H9 (cell line): ENCODE results near the gene HUNK. TPM values are rescaled to one million over a fixed set of nuclear protein-coding genes. Genes with fewer than 3 reads are reported as not detected.
A peak's percentile ranks its signal among the peaks of the same experiment; 100 is the strongest.

Experiments used
- DNase-seq: peaks from one replicate; pipeline ENCODE4 v3.0.0-alpha.2; 2017
- H2AFZ ChIP-seq: one replicate; pipeline ENCODE4 v1.6.1; 2013; ENCODE audit warnings: mild to moderate bottlenecking, low read length, control low read depth, moderate library complexity
- H2AK5ac ChIP-seq: 2 replicates; pipeline ENCODE4 v1.6.1; 2013; ENCODE audit warnings: low read length, control low read depth, mixed read lengths; ENCODE audit not compliant: insufficient read length
- H2BK120ac ChIP-seq: one replicate; pipeline ENCODE4 v1.6.1; 2013; ENCODE audit warnings: low read depth, mild to moderate bottlenecking, low read length, control low read depth, inconsistent platforms; ENCODE audit not compliant: poor library complexity, severe bottlenecking
- H2BK12ac ChIP-seq: 2 replicates; pipeline ENCODE4 v1.6.1; 2013; ENCODE audit warnings: low read length, control low read depth, mixed read lengths, low read depth; ENCODE audit not compliant: insufficient read length
- H2BK15ac ChIP-seq: 2 replicates; pipeline ENCODE4 v1.6.1; 2013; ENCODE audit warnings: low read depth, low read length, control low read depth
- H2BK20ac ChIP-seq: one replicate; pipeline ENCODE4 v1.6.1; 2013; ENCODE audit warnings: low read depth, mild to moderate bottlenecking, low read length, control low read depth, inconsistent platforms; ENCODE audit not compliant: poor library complexity, severe bottlenecking
- H2BK5ac ChIP-seq: 2 replicates; pipeline ENCODE4 v1.6.1; 2013; ENCODE audit warnings: low read length, control low read depth, mixed read lengths; ENCODE audit not compliant: insufficient read length
- H3K14ac ChIP-seq: 2 replicates; pipeline ENCODE4 v1.6.1; 2013; ENCODE audit warnings: low read length, control low read depth; ENCODE audit not compliant: insufficient read depth
- H3K18ac ChIP-seq: 2 replicates; pipeline ENCODE4 v1.6.1; 2013; ENCODE audit warnings: low read depth, mild to moderate bottlenecking, mixed read lengths, low read length, control low read depth; ENCODE audit not compliant: insufficient read length
- H3K23ac ChIP-seq: 2 replicates; pipeline ENCODE4 v1.6.1; 2013; ENCODE audit warnings: low read length, control low read depth, mixed read lengths, low read depth; ENCODE audit not compliant: insufficient read length
- H3K23me2 ChIP-seq: 2 replicates; pipeline ENCODE4 v1.6.1; 2013; ENCODE audit warnings: low read depth, mild to moderate bottlenecking, mixed read lengths, low read length, control low read depth; ENCODE audit not compliant: insufficient read length, poor library complexity, severe bottlenecking
- H3K27ac ChIP-seq: 2 replicates; pipeline ENCODE4 v1.5.1; 2013; ENCODE audit warnings: low read length, control low read depth, mixed read lengths, low read depth; ENCODE audit not compliant: insufficient read length
- H3K27me3 ChIP-seq: 2 replicates; pipeline ENCODE4 v1.6.1; 2013; ENCODE audit warnings: low read length, control low read depth, inconsistent platforms; ENCODE audit not compliant: insufficient read depth
- H3K4ac ChIP-seq: 2 replicates; pipeline ENCODE4 v1.6.1; 2013; ENCODE audit warnings: low read depth, mild to moderate bottlenecking, control low read depth, inconsistent platforms, low read length, moderate library complexity
- H3K4me1 ChIP-seq: 2 replicates; pipeline ENCODE4 v1.6.1; 2013; ENCODE audit warnings: low read length, control low read depth, inconsistent platforms; ENCODE audit not compliant: insufficient read depth
- H3K4me2 ChIP-seq: 2 replicates; pipeline ENCODE4 v1.6.1; 2013; ENCODE audit warnings: low read length, control low read depth, mixed read lengths; ENCODE audit not compliant: insufficient read length, insufficient read depth
- H3K56ac ChIP-seq: 2 replicates; pipeline ENCODE4 v1.6.1; 2013; ENCODE audit warnings: low read depth, mild to moderate bottlenecking, mixed read lengths, low read length, control low read depth; ENCODE audit not compliant: insufficient read length
- H3K79me1 ChIP-seq: 2 replicates; pipeline ENCODE4 v1.6.1; 2013; ENCODE audit warnings: low read depth, mild to moderate bottlenecking, moderate library complexity, low read length, control low read depth, inconsistent platforms; ENCODE audit not compliant: insufficient read depth, poor library complexity, severe bottlenecking
- H3K79me2 ChIP-seq: 2 replicates; pipeline ENCODE4 v1.6.1; 2013; ENCODE audit warnings: low read length, control low read depth, inconsistent platforms; ENCODE audit not compliant: insufficient read depth
- H3K9ac ChIP-seq: 2 replicates; pipeline ENCODE4 v1.6.1; 2013; ENCODE audit warnings: low read length, control low read depth, mixed read lengths; ENCODE audit not compliant: insufficient read length; ENCODE audit errors: extremely low read depth
- H3K9me3 ChIP-seq: one replicate; pipeline ENCODE4 v1.6.1; 2013; ENCODE audit warnings: low read depth, low read length, inconsistent platforms; ENCODE audit not compliant: control insufficient read depth
- H3T11ph ChIP-seq: one replicate; pipeline ENCODE4 v1.6.1; 2013; ENCODE audit warnings: mild to moderate bottlenecking, low read length, control low read depth, inconsistent platforms
- H4K20me1 ChIP-seq: one replicate; pipeline ENCODE4 v1.6.1; 2013; ENCODE audit not compliant: control insufficient read depth, insufficient read length, insufficient read depth
- H4K5ac ChIP-seq: 2 replicates; pipeline ENCODE4 v1.6.1; 2013; ENCODE audit warnings: low read depth, mild to moderate bottlenecking, mixed read lengths, low read length, control low read depth; ENCODE audit not compliant: insufficient read length
- H4K8ac ChIP-seq: replicated peaks from 2 replicates; pipeline ENCODE4 v1.6.1; 2013; ENCODE audit warnings: low read length, control low read depth, mixed read lengths, low read depth; ENCODE audit not compliant: insufficient read length
- H4K91ac ChIP-seq: 2 replicates; pipeline ENCODE4 v1.6.1; 2013; ENCODE audit warnings: low read depth, mild to moderate bottlenecking, moderate library complexity, mixed read lengths, low read length, control low read depth; ENCODE audit not compliant: insufficient read length
- H3K27ac Mint-ChIP-seq, 3 experiments: 2 replicates in 2 of 3; 3 replicates in 1 of 3; pipeline ENCODE4 v1.8.0; 2020 to 2021; ENCODE audit warnings: mixed read lengths in 3 of 3, mild to moderate bottlenecking in 1 of 3, moderate library complexity in 1 of 3
- H3K27me3 Mint-ChIP-seq: 2 replicates; pipeline ENCODE4 v1.8.0; 2021; ENCODE audit warnings: low read depth, mild to moderate bottlenecking, moderate library complexity, mixed read lengths
- H3K36me3 Mint-ChIP-seq, 3 experiments: 2 replicates in 2 of 3; 3 replicates in 1 of 3; pipeline ENCODE4 v1.8.0; 2020 to 2021; ENCODE audit warnings: low read depth in 3 of 3, mixed read lengths in 3 of 3; ENCODE audit not compliant: insufficient read depth in 1 of 3
- H3K4me1 Mint-ChIP-seq, 2 experiments: 2 replicates each; pipeline ENCODE4 v1.8.0; 2020; ENCODE audit warnings: mixed read lengths in 2 of 2
- H3K4me3 Mint-ChIP-seq, 2 experiments: 2 replicates in 1 of 2; 3 replicates in 1 of 2; pipeline ENCODE4 v1.8.0; 2020 to 2021; ENCODE audit warnings: mild to moderate bottlenecking in 2 of 2, mixed read lengths in 2 of 2, moderate library complexity in 1 of 2
- H3K9me3 Mint-ChIP-seq, 2 experiments: 2 replicates in 1 of 2; 3 replicates in 1 of 2; pipeline ENCODE4 v1.8.0; 2020; ENCODE audit warnings: mild to moderate bottlenecking in 2 of 2, mixed read lengths in 2 of 2, moderate library complexity in 1 of 2
- CTCF ChIP-seq: fragments of 200-600 bp; sonication (generic); conservative IDR thresholded peaks from 3 replicates; pipeline ENCODE4 v1.8.0; 2021; ENCODE audit warnings: antibody characterized with exemption, mild to moderate bottlenecking
- WGBS: extraction: QIAGEN DNeasy Blood & Tissue Kit; methylation state at CpG from one replicate; pipeline ENCODE4 v1.1.7; 2013; ENCODE audit warnings: missing lambda C conversion rate, low lambda C conversion rate, mixed read lengths; ENCODE audit not compliant: insufficient read length; ENCODE audit errors: extremely low coverage; 5-methylcytosine and 5-hydroxymethylcytosine counted together
- total RNA-seq: library from RNA; stranded (reverse); gene quantifications from 2 replicates; pipeline ENCODE4 v1.2.1, GENCODE V29; 2021

The HUNK gene
- total RNA-seq, 1 experiment from 2014 or later = 5.8 TPM

DNA sequence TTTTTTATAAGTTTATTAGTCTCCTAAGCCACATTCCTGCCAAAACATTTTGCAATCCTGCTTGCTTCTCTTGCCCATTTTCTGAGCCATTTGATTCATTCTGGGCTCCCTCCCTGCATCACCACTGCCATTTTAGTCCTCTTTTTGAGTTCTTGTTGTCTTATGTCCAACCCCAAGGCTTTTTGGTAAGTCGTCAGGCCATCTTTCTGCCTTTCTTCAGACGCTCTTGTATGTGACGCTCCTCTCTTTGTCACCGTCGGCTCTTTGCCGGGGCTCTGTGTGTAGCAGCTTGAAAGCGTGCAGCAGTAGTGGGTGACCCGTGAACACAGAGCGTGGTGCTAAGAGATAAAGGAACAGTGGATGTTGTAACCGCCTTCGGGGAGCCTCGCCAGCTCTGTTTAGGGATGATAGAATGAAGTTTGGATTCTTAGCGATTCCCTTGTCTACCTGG lies 14.6 kb downstream of the HUNK start:
- H3K27me3 Mint-ChIP-seq = no peaks in the 10 kb centered on the region
- Histone ChIP-seq H2AK5ac (no peak overlapping the region), H2BK5ac (no peak overlapping the region), H4K8ac (no peak overlapping the region), H2BK12ac (no peak overlapping the region), H3T11ph (no peak overlapping the region), H3K14ac (no peak overlapping the region), H2BK20ac (no peak overlapping the region), H3K23me2 (no peaks in the 10 kb centered on the region), H3K23ac (no peak overlapping the region), H3K4me2 (no peak overlapping the region), H3K27me3 (no peaks in the 10 kb centered on the region), H3K79me2 (no peaks in the 10 kb centered on the region), H3K79me1 (no peaks in the 10 kb centered on the region), H2BK15ac (no peak overlapping the region), H4K20me1 (no peaks in the 10 kb centered on the region), H3K56ac (no peak overlapping the region), H3K9ac (no peak overlapping the region), H3K9me3 (no peaks in the 10 kb centered on the region), H3K18ac (no peak overlapping the region), H3K4ac (no peak overlapping the region), H4K5ac (no peak overlapping the region), H2AFZ (no peak overlapping the region), H4K91ac (no peak overlapping the region), H3K27ac (no peak overlapping the region), H3K4me1 (no peaks in the 10 kb centered on the region), H2BK120ac (no peak overlapping the region)
- peaks cover 0 to 6% (median 0%) of the 10 kb centered on the region in 3 experiments; a peak in 3 of 7 replicates for H3K36me3 Mint-ChIP-seq
- H3K4me3 Mint-ChIP-seq = no peak overlapping the region
- no CpG with 5 or more reads among the region's 13 CpGs for WGBS
- H3K9me3 Mint-ChIP-seq = peaks cover 0 to 3% of the 10 kb centered on the region in 2 experiments; a peak in 2 of 5 replicates
- peak overlapping the region in 1 of 3 experiments; percentile 10; a peak in 4 of 7 replicates for H3K27ac Mint-ChIP-seq
- no peak for TF ChIP-seq CTCF
- no peak for DNase-seq
- H3K4me1 Mint-ChIP-seq = peaks cover 6 to 20% of the 10 kb centered on the region in 2 experiments
